ENCODE results near the gene SLC2A14.
A peak's percentile ranks its signal among the peaks of the same experiment; 100 is the strongest.
"Not testable (repeated sequence)": the region's sequence is repeated elsewhere in the genome, so short reads cannot be mapped to it uniquely, and the experiment has no call there.

SLC2A14 gene

DNA sequence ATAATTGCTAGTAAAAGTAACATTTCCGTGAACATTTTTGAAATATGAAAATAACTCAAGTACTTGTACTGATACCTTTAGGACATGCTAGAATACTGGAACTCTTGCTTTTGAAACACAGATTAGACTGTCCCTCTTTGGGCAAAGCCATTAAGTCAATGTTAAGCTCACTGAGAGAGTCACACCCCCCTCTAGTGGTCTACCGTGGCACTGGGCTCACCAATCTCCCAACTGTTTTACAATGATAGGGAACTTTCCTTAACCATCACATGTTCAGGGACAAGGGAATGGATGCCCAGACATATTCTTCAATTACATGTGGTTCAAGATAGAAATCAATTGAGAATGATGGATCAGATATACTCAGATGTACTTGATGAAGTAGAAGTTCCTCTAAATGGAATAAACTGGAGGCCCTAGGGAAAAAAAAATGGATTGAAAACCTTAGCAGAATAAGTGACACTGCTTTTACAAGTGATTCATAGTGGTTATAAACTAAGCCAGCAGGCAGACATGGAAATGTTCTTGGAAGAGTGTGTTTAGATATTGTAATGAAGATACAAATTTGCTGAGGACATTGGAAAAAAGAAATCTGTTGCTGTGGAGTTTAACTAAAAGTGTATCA lies 65.7 kb downstream of the SLC2A14 start:
- no peaks in the 10 kb centered on the region for H3K79me2 ChIP-seq (ENCODE audit: low read length)
- no peaks in the 10 kb centered on the region for H4K20me1 ChIP-seq (ENCODE audit: insufficient read depth, low read length)
- H3K27ac ChIP-seq (ENCODE audit: low read length) = no peak overlapping the region
- H3F3A ChIP-seq (ENCODE audit: insufficient read depth, low read length) = no peaks in the 10 kb centered on the region
- no peak overlapping the region for H3K4me3 ChIP-seq (ENCODE audit: low read length)
- DNase-seq = peak; percentile 49
- no peak overlapping the region for H2AFZ ChIP-seq (ENCODE audit: low read length)
- H3K4me2 ChIP-seq (ENCODE audit: low read depth, low read length) = no peak overlapping the region
- TF ChIP-seq, protein P1, sequence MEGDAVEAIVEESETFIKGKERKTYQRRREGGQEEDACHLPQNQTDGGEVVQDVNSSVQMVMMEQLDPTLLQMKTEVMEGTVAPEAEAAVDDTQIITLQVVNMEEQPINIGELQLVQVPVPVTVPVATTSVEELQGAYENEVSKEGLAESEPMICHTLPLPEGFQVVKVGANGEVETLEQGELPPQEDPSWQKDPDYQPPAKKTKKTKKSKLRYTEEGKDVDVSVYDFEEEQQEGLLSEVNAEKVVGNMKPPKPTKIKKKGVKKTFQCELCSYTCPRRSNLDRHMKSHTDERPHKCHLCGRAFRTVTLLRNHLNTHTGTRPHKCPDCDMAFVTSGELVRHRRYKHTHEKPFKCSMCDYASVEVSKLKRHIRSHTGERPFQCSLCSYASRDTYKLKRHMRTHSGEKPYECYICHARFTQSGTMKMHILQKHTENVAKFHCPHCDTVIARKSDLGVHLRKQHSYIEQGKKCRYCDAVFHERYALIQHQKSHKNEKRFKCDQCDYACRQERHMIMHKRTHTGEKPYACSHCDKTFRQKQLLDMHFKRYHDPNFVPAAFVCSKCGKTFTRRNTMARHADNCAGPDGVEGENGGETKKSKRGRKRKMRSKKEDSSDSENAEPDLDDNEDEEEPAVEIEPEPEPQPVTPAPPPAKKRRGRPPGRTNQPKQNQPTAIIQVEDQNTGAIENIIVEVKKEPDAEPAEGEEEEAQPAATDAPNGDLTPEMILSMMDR (IDR thresholded peaks at IDR 0.05; ENCODE audit: low read length) = peak; percentile 92
- TF ChIP-seq EZH2 (optimal IDR thresholded peaks at IDR 0.05; ENCODE audit: low read depth, low read length) = no peak
- no peaks in the 10 kb centered on the region for H3K9me2 ChIP-seq (replicated peaks; ENCODE audit: insufficient read depth, low read length)
- H3K27me3 ChIP-seq (replicated peaks; ENCODE audit: insufficient read depth, low read length) = no peaks in the 10 kb centered on the region
- H3K4me1 ChIP-seq (ENCODE audit: low read length) = no peaks in the 10 kb centered on the region
- no peaks in the 10 kb centered on the region for H3K9me3 ChIP-seq (replicated peaks; ENCODE audit: insufficient read depth, low read length)
- H3K9ac ChIP-seq (ENCODE audit: low read length) = no peak overlapping the region
- no peaks in the 10 kb centered on the region for H3K36me3 ChIP-seq (replicated peaks; ENCODE audit: insufficient read depth, low read length)

DNA sequence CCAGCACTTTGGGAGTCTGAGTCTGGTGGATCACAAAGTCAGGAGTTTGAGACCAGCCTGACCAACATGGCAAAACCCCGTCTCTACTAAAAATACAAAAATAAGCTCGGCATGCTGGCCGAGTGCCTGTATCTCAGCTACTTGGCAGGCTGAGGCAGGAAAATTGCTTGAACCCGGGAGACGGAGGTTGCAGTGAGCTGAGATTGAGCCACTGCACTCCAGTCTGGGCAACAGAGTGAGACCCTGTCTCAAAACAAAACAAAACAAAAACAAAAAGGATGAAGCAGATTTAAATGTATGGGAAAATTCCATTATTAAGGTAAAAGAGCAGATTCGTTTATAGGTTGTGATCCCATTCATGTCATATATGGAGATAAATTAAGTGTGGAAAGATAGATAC lies 66.4 kb downstream of the SLC2A14 start:
- H3K79me2 ChIP-seq (ENCODE audit: low read length); H3K4me2 ChIP-seq (ENCODE audit: low read depth, low read length); H2AFZ ChIP-seq (ENCODE audit: low read length); H3K4me3 ChIP-seq (ENCODE audit: low read length); H3F3A ChIP-seq (ENCODE audit: insufficient read depth, low read length); H3K9me2 ChIP-seq (replicated peaks; ENCODE audit: insufficient read depth, low read length); H3K4me1 ChIP-seq (ENCODE audit: low read length); H3K9me3 ChIP-seq (replicated peaks; ENCODE audit: insufficient read depth, low read length); H3K27me3 ChIP-seq (replicated peaks; ENCODE audit: insufficient read depth, low read length); DNase-seq; H3K36me3 ChIP-seq (replicated peaks; ENCODE audit: insufficient read depth, low read length); H3K27ac ChIP-seq (ENCODE audit: low read length); H3K9ac ChIP-seq (ENCODE audit: low read length); H4K20me1 ChIP-seq (ENCODE audit: insufficient read depth, low read length): not testable (repeated sequence)

DNA sequence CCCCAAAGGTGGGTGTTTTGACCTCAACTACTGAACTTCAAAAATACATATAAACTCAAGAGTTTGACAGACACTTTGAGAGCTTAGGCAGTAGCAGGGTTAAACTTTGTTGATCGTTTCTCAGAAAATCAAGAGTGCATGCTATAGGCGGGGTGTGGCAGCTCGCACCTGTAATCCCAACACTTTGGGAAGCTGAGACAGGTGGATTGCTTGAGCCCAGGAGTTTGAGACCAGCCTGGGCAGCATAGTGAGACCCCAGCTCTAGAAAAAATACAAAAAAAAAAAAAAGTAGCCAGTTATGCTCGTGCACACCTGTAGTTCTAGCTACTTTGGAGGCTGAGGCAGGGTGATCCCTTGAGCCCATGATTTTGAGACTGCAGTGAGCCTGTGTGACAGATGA lies 71.3 kb downstream of the SLC2A14 start:
- Histone ChIP-seq H3K4me1 (ENCODE audit: low read length) (no peaks in the 10 kb centered on the region), H2AFZ (ENCODE audit: low read length) (no peak overlapping the region), H3K4me2 (ENCODE audit: low read depth, low read length) (no peak overlapping the region), H3K9me2 (replicated peaks; ENCODE audit: insufficient read depth, low read length) (no peaks in the 10 kb centered on the region), H3K9me3 (replicated peaks; ENCODE audit: insufficient read depth, low read length) (no peaks in the 10 kb centered on the region), H4K20me1 (ENCODE audit: insufficient read depth, low read length) (no peaks in the 10 kb centered on the region), H3K27ac (ENCODE audit: low read length) (no peak overlapping the region), H3K79me2 (ENCODE audit: low read length) (no peaks in the 10 kb centered on the region), H3K27me3 (replicated peaks; ENCODE audit: insufficient read depth, low read length) (no peaks in the 10 kb centered on the region), H3K4me3 (ENCODE audit: low read length) (no peak overlapping the region), H3F3A (ENCODE audit: insufficient read depth, low read length) (no peaks in the 10 kb centered on the region), H3K36me3 (replicated peaks; ENCODE audit: insufficient read depth, low read length) (no peaks in the 10 kb centered on the region), H3K9ac (ENCODE audit: low read length) (no peak overlapping the region)
- no peak for DNase-seq
- TF ChIP-seq EZH2 (optimal IDR thresholded peaks at IDR 0.05; ENCODE audit: low read depth, low read length) (no peak), EZH2phosphoT487 (IDR thresholded peaks at IDR 0.05; ENCODE audit: low read length) (no peak)
- TF ChIP-seq, protein P1 (IDR thresholded peaks at IDR 0.05; ENCODE audit: low read length) = no peak

DNA sequence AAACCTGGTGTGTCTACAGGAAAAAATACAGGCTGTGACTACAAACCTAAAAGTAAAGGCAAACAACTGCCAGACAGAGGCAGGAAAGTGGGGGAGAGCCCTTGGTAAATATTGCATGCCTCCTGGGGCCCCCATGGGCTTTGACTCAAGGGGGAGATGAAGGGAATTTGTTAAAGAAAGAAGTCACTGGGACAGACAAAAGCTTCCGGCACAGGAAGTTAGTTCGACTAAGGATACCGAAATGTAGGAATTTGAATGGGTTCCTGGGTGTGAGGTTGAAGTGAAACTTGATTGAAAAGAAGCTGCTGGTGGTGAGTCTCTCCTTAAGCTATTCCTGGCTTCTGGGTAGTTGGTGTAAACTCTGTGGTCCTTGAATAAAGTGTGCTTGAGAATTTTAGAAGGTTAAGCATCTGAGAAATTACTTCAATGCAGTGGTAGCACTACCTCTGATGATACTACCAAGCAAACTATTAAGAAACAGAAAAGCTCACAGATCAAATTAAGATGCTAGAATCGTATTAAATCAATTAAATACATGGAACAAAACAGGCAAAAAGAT lies 73.9 kb downstream of the SLC2A14 start:
- H3K27me3 ChIP-seq (replicated peaks; ENCODE audit: insufficient read depth, low read length); H3K36me3 ChIP-seq (replicated peaks; ENCODE audit: insufficient read depth, low read length); H3K9ac ChIP-seq (ENCODE audit: low read length); H3K9me3 ChIP-seq (replicated peaks; ENCODE audit: insufficient read depth, low read length); H3K4me2 ChIP-seq (ENCODE audit: low read depth, low read length); H3K27ac ChIP-seq (ENCODE audit: low read length); H4K20me1 ChIP-seq (ENCODE audit: insufficient read depth, low read length); H2AFZ ChIP-seq (ENCODE audit: low read length); H3K4me3 ChIP-seq (ENCODE audit: low read length); H3K9me2 ChIP-seq (replicated peaks; ENCODE audit: insufficient read depth, low read length); H3K4me1 ChIP-seq (ENCODE audit: low read length); H3K79me2 ChIP-seq (ENCODE audit: low read length); DNase-seq; H3F3A ChIP-seq (ENCODE audit: insufficient read depth, low read length): not testable (repeated sequence)
